ENCODE data around the gene KHNYN. TPM values are rescaled to one million over a fixed set of nuclear protein-coding genes. Genes with fewer than 3 reads are reported as not detected.

Gene KHNYN
- total and polyA plus RNA-seq, 2 experiments from 2014 or later, result 2.7 to 28.1 TPM

GRCh38 chr14:24434036-24434435 is 4.3 kb downstream of the KHNYN start:
- Mint-ChIP-seq H3K27ac (no peak overlapping the region), H3K9me3 (no peaks in the 10 kb centered on the region), H3K36me3 (ENCODE audit: low read depth) (peaks cover 25% of the 10 kb centered on the region), H3K27me3 (ENCODE audit: insufficient read depth, low read depth, poor library complexity) (peaks cover 20% of the 10 kb centered on the region), H3K4me1 (peaks cover 20% of the 10 kb centered on the region; the same call in 2 of the 3 replicates), H3K4me3 (no peak overlapping the region)
- ATAC-seq (no peak), DNase-seq (ENCODE audit: low spot score) (no peak)
- Histone ChIP-seq H3K36me3 (ENCODE audit: insufficient read depth) (no peaks in the 10 kb centered on the region), H3F3A (replicated peaks; ENCODE audit: low read depth) (peaks cover 10% of the 10 kb centered on the region), H2AFZ (no peak overlapping the region), H3K27ac (ENCODE audit: low read depth) (no peak overlapping the region), H3K4me3 (no peak overlapping the region), H3K9me2 (ENCODE audit: insufficient read depth) (no peaks in the 10 kb centered on the region), H4K20me1 (replicated peaks; ENCODE audit: insufficient read depth) (no peaks in the 10 kb centered on the region; the same call in 1 of the 2 replicates), H3K27me3 (ENCODE audit: insufficient read depth) (peaks cover 10% of the 10 kb centered on the region; the same call in 1 of the 2 replicates), H3K4me1 (ENCODE audit: insufficient read depth) (peaks cover 18% of the 10 kb centered on the region), H3K79me2 (replicated peaks; ENCODE audit: insufficient read depth) (no peaks in the 10 kb centered on the region), H3K4me2 (no peak overlapping the region)
- TF ChIP-seq EZH2 (IDR thresholded peaks at IDR 0.05; ENCODE audit: low read depth, unreplicated experiment), result no peak
- no peak for TF ChIP-seq NANOG (IDR thresholded peaks at IDR 0.05; ENCODE audit: borderline replicate concordance)
- no peak for TF ChIP-seq CREB1 (CRISPR knock-in tag; IDR thresholded peaks at IDR 0.05; ENCODE audit: low read depth)
- no peak for TF ChIP-seq ZNF331 (CRISPR knock-in tag; IDR thresholded peaks at IDR 0.05; ENCODE audit: low read depth)
- TF ChIP-seq JUNB (IDR thresholded peaks at IDR 0.05; ENCODE audit: unreplicated experiment), result no peak
- no peak for TF ChIP-seq EZH2phosphoT487 (IDR thresholded peaks at IDR 0.05; ENCODE audit: unreplicated experiment)
- TF ChIP-seq ZNF462 (CRISPR knock-in tag; IDR thresholded peaks at IDR 0.05), result no peak
- no peak for TF ChIP-seq REST (IDR thresholded peaks at IDR 0.05; ENCODE audit: unreplicated experiment)
- TF ChIP-seq ETS1 (IDR thresholded peaks at IDR 0.05), result no peak
- TF ChIP-seq CTCF (conservative IDR thresholded peaks at IDR 0.05; ENCODE audit: low read depth in 2 of 2), result no peak
- no peak for TF ChIP-seq ZNF114 (CRISPR knock-in tag; IDR thresholded peaks at IDR 0.05)
- TF ChIP-seq STAT1 (IDR thresholded peaks at IDR 0.05; ENCODE audit: unreplicated experiment), result no peak
